MV-4-11 (cell line): ENCODE results near the gene CTNNBL1.

Source experiments
- DNase-seq: peaks from one replicate; lab custom pipeline; 2025; lab: John Stamatoyannopoulos, UW

CTNNBL1 gene

GRCh38 chr20:37741055-37741454, 47.2 kb downstream of the CTNNBL1 start:
- no peak for DNase-seq

- no peak for DNase-seq
Measured at GRCh38 chr20:37741570-37741969, 47.7 kb downstream of the CTNNBL1 start.

GRCh38 chr20:37742131-37742530, 48.3 kb downstream of the CTNNBL1 start:
- DNase-seq = no peak

DNA sequence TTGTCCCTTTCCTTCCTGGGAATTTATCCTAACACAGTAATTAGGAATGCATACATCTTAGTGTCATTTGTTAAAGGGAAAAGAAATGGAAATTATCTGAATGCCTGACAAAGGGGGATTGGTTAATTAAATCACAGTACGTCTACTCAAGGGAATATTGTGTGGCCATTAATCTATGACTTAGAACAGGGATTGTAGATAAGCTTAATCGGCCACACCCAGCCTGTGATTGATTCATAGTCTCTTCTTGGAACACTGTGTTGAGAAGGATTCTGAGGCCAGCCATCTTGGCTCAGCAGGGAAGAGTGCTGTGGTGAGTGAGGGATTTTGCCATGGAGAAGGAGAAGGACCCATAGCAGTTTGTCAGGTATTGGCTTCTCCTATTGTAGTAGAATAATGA, 50.5 kb downstream of the CTNNBL1 start:
- no peak for DNase-seq

DNA sequence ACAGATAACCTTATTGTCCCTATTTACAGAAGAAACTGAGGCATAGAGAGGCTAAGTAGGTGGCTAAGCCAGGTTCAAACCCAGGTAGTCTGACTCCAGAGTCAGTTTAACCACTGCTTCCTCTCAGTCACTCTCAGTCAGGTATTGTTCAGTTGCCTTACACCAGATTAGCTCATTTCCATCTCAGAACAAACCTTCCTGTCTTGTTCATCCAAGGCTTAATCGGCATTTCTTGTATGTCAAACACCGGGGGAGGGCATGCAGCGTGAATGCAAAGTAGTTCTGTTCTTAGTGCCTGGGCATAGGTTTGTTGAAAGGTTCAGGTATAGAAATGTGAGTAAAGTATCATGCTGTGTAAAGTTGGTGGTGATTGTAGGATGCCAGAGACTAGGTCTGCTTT, 51.7 kb downstream of the CTNNBL1 start:
- DNase-seq = no peak

GRCh38 chr20:37748015-37748414, 54.2 kb downstream of the CTNNBL1 start:
- no peak for DNase-seq

DNA sequence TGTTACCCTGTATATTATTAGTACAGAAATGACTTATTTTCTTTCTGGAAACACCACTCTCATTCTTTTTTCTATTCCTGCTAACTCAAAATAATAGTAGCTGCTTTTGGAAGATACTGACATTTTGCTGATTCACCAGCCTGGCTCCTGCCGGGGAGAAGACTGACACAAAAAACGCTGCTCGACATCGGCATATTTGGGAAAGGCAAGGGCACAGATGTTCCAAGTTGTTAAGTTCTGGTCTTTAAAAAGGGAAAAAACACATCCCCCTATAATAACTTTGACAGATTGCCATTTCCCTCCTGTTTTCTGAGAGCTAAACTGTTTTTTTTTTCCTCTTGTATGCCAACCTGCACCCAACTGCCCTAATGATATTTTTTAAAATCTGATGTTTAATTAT, 55.4 kb downstream of the CTNNBL1 start:
- DNase-seq = no peak

DNA sequence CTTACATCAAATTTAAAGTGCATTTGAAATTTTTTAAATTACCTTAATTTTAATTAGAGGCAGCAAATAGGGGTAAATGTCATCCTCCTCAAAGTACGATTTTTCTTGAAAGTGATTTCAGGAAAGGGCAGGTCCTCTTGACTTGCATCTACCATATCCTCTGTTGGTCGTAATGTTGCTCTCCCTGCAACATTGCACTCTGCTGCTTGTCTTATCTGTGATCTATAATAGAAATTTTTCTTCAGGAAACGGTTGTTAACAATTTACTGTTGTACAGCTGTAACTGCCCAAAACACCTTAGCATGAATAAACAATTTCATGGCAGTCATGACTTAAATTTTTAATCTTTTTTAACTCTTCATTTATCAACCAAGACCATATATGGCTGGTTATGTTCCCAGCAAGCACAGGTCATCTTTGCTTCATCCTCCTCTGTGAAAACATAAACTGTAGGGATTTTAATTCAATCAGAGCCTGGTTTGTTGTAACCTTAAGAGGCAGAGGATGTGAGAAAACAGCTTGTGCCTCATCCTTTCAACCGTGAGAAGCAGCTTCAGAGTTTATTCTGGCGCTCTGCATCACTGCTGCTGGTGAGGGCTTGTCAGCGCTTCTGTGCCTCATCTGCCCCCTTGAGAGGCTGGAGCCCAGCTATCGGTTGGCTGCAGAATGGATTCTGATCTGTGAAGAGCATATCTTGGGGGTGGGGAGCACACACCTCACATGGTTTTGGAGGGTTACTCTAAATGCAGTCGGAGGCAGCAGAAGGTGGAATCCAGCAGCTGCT, 56.0 kb downstream of the CTNNBL1 start:
- DNase-seq = no peak

- DNase-seq = no peak
Measured at GRCh38 chr20:37755665-37756064, 61.8 kb downstream of the CTNNBL1 start.

GRCh38 chr20:37756234-37756633, 62.4 kb downstream of the CTNNBL1 start:
- no peak for DNase-seq

DNA sequence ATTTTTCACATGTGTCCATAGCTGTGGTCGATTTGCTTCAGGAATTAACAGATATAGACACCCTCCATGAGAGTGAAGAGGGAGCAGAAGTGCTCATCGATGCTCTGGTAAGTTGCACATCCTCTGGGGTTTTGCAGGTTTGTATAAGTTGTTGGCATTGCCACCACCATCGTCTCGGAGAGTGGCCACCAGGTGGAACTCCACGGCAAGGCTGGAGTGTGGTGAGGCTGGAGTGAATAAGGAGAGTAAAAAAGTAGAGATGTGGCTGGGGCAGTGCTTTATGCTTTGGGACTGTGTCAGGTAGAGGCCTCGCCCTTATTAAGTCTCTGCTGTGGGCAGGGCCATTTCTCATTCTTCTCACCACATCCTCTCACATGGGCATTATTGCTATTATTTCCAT, 63.7 kb downstream of the CTNNBL1 start:
- DNase-seq = no peak

GRCh38 chr20:37758332-37758731, 64.5 kb downstream of the CTNNBL1 start:
- no peak for DNase-seq

DNA sequence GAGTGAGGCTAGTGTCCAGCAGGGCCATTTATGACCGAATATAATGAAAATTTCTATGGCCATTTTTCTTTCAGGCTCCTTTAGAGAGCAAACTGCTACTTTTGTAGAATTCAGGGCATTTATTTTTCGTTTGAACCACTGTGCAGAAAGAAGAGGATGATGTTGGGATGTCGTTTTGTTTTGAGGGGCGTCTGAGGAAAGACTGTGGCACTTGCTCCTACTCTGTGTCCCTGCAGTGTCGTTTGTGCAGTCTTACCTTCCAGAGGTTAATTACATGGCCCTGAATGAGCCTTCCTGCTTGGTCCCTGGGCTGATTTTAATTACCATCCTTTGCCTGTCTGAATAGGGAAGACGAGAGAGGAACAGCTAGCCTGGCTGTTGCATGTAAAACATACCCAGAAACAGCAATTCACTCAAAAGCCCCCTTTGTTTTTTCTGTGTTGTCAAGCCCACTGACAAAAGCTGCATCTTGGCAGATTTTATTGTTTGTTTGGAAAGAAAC, 65.3 kb downstream of the CTNNBL1 start:
- no peak for DNase-seq

- DNase-seq = no peak
Measured at GRCh38 chr20:37759761-37760209, 66.0 kb downstream of the CTNNBL1 start.

DNA sequence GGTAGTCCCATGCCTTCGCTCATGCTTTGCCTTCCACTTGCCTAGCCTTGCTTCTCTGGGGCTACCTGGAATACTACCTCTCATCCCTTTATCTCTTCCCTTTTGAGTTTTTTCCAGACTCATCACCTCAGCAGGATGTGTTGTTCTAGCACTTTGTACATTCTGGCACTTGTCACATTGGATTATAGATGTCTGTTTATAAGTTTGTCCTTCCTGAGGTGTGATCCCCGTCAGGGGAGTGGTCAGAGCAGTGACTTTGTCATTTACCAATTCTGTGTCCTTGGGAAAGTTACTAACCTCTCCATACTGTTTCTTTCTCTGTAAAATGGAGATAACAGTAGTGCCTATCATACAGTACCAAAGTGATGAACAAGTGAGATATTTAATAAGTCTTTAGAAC, 66.5 kb downstream of the CTNNBL1 start:
- DNase-seq = no peak

DNA sequence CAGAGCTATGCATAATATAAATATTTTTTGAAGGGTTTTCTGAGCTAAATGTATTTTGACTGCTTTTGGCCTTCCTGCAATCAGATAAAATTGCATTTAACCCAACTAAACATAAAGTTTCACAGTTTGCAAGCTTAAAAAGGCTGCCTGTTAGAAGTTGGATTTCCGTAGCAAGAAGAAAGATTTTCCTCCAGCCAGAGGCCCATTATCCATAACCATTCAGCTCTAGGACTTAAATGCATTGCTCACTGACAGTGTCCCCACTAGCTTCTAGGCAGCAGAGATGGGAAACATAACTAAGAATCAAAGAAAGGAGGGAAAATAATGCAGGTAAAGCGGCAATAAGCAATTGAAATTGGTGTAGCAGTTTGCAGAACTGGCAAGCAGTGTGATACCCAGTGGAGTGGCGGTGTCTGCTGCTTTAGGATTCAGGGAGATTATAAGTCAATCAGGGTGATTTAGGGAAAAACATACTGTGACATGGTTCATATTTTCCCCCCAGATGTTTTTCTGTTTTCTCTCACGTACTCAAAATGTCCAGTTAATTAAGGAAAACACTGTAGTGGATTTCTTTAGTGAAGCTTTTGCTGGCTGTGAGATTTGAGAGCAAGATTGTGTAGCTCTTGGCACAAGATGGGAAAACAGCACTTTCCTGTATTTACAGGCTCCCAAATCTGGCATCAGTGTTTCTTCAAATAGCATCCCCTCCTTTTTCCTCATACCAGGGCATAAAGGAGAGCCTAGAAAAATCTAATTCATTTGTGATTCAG, 69.1 kb downstream of the CTNNBL1 start:
- no peak for DNase-seq

DNA sequence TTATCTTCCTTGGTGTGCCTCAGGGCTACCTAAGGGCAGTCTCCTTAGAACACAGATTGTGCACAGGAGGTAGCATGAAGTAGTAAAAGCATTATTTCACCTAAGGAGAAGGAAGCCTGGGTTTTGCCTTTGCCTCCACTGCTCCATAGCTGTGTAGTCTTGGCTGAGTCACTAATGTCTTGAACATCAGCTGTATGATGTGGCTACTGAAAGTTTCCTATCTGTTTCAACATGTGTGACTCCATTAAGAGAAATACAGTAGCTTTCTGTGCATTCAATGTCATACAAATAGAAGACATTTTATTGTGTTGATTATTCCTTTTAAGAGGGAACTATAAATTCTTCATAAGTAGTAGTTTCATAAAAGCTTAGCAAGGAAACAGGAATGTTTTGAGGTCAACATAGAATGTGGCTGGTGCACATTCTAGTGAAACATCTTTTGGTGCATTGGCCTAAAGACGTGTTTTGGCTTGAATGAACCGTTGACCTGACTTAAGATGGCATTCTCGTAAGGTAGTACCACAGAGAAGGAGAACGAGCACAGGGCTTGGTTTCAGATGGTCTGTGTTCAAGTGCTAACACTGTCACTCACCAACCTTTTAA, 70.6 kb downstream of the CTNNBL1 start:
- DNase-seq = no peak

DNA sequence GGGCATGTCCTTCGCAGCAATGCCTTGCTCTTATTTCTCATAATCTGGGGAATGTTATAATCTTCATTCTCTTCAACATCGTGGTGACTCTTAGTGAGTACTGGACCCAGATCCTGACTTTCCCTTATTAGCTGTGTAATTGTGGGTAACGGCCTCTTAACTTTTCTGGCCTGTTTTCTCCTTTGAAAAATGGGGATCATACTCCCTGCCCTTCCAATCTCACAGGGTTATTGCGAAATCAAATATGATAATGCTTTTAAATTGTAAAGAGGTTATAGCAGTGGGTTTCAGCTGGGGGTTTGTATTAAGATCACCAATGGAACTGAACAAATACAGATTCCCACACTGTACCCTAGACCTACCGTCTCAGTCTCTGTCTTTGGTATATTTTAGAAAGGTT, 77.1 kb downstream of the CTNNBL1 start:
- no peak for DNase-seq

GRCh38 chr20:37773291-37773826, 79.5 kb downstream of the CTNNBL1 start:
- DNase-seq = no peak

DNA sequence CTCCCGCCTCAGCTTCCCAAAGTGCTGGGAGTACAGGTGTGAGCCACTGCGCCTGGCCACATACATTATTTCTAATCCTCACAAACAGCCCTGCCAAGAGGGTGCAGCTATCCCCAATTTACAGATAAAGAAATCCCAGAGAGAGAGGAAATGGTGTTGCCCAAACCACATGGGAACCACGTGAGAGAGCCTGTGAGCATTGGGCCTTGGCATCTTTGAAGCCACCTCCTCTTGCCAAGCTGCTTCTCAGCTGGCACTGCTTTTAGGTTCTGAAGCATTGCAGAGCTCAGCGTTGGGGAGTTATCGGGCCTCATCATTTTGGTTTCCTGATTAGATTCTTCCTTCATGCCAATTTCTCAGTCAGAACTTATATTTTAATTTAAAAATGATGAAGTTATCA, 80.3 kb downstream of the CTNNBL1 start:
- no peak for DNase-seq

- DNase-seq = no peak
Measured at GRCh38 chr20:37775200-37775599, 81.4 kb downstream of the CTNNBL1 start.

DNA sequence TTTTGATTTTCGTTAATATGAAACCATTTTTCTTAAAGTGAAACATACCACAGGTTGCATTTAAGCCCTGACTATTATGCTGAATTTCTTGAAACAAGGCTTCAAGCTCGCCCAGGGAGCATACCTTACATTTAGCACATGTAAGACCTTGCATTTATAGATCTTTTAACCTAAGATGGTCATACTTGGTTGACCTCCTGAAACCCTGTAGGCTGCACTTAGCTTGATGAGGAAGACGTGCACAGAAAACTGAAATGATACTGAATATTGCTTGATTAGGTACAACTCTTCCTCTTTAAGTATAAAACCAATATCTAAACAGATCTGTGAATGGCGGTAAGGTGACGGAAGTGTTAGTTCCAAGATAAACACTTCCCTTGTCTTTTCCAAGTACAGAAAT, 82.2 kb downstream of the CTNNBL1 start:
- no peak for DNase-seq

- no peak for DNase-seq
Measured at GRCh38 chr20:37776526-37776925, 82.7 kb downstream of the CTNNBL1 start.
